Measurements from ENCODE around the gene MAEL.

DNA sequence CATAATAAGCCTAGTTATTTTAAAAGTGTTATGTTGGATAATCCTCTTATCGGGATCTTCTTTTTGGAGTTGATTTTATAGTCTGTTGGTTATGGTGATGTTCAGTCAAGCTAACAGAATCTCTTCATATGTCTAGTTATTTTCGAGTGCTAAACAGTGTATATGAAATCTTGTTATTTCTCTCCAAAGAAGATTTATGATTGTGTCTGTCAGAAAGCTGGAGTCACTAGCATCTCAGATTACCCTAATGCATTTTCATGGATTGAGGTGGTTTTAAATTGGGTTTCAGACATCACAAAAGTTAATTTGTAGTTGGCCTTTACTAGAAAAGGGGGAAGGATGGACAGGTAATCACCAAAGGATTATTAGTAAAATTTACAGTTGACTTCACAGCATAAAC is 13.3 kb downstream of the MAEL start:
- TF ChIP-seq, protein P1, sequence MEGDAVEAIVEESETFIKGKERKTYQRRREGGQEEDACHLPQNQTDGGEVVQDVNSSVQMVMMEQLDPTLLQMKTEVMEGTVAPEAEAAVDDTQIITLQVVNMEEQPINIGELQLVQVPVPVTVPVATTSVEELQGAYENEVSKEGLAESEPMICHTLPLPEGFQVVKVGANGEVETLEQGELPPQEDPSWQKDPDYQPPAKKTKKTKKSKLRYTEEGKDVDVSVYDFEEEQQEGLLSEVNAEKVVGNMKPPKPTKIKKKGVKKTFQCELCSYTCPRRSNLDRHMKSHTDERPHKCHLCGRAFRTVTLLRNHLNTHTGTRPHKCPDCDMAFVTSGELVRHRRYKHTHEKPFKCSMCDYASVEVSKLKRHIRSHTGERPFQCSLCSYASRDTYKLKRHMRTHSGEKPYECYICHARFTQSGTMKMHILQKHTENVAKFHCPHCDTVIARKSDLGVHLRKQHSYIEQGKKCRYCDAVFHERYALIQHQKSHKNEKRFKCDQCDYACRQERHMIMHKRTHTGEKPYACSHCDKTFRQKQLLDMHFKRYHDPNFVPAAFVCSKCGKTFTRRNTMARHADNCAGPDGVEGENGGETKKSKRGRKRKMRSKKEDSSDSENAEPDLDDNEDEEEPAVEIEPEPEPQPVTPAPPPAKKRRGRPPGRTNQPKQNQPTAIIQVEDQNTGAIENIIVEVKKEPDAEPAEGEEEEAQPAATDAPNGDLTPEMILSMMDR (conservative IDR thresholded peaks at IDR 0.05; ENCODE audit: low read depth in 2 of 2) = no peak
- TF ChIP-seq EZH2 (IDR thresholded peaks at IDR 0.05; ENCODE audit: low read depth, unreplicated experiment) (no peak), EZH2phosphoT487 (IDR thresholded peaks at IDR 0.05; ENCODE audit: unreplicated experiment) (no peak)
- TF ChIP-seq, protein P2, sequence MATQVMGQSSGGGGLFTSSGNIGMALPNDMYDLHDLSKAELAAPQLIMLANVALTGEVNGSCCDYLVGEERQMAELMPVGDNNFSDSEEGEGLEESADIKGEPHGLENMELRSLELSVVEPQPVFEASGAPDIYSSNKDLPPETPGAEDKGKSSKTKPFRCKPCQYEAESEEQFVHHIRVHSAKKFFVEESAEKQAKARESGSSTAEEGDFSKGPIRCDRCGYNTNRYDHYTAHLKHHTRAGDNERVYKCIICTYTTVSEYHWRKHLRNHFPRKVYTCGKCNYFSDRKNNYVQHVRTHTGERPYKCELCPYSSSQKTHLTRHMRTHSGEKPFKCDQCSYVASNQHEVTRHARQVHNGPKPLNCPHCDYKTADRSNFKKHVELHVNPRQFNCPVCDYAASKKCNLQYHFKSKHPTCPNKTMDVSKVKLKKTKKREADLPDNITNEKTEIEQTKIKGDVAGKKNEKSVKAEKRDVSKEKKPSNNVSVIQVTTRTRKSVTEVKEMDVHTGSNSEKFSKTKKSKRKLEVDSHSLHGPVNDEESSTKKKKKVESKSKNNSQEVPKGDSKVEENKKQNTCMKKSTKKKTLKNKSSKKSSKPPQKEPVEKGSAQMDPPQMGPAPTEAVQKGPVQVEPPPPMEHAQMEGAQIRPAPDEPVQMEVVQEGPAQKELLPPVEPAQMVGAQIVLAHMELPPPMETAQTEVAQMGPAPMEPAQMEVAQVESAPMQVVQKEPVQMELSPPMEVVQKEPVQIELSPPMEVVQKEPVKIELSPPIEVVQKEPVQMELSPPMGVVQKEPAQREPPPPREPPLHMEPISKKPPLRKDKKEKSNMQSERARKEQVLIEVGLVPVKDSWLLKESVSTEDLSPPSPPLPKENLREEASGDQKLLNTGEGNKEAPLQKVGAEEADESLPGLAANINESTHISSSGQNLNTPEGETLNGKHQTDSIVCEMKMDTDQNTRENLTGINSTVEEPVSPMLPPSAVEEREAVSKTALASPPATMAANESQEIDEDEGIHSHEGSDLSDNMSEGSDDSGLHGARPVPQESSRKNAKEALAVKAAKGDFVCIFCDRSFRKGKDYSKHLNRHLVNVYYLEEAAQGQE (IDR thresholded peaks at IDR 0.05; ENCODE audit: unreplicated experiment) = no peak
